ENCODE results near the gene ATP6V1C2.
A peak's percentile ranks its signal among the peaks of the same experiment; 100 is the strongest.

Gene ATP6V1C2

GRCh38 chr2:10721396-10722251 lies at the start of gene ATP6V1C2:
TSS of gene ATP6V1C2 (plus strand) at chr2:10721630. CDS start at chr2:10722850, 1,220 bp downstream.
- H3K4me3 ChIP-seq (ENCODE audit: low read depth, low read length), result peak within 1 kb of the TSS; percentile 46
- DNase-seq (ENCODE audit: low read depth), result peak; percentile 47
- TF ChIP-seq, protein P1, sequence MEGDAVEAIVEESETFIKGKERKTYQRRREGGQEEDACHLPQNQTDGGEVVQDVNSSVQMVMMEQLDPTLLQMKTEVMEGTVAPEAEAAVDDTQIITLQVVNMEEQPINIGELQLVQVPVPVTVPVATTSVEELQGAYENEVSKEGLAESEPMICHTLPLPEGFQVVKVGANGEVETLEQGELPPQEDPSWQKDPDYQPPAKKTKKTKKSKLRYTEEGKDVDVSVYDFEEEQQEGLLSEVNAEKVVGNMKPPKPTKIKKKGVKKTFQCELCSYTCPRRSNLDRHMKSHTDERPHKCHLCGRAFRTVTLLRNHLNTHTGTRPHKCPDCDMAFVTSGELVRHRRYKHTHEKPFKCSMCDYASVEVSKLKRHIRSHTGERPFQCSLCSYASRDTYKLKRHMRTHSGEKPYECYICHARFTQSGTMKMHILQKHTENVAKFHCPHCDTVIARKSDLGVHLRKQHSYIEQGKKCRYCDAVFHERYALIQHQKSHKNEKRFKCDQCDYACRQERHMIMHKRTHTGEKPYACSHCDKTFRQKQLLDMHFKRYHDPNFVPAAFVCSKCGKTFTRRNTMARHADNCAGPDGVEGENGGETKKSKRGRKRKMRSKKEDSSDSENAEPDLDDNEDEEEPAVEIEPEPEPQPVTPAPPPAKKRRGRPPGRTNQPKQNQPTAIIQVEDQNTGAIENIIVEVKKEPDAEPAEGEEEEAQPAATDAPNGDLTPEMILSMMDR (IDR thresholded peaks at IDR 0.05; ENCODE audit: insufficient read depth, low read depth, low read length, missing control alignments), result no peak

- TF ChIP-seq, protein P1 (IDR thresholded peaks at IDR 0.05; ENCODE audit: insufficient read depth, low read depth, low read length, missing control alignments), result no peak
- no peak overlapping the region for H3K4me3 ChIP-seq (ENCODE audit: low read depth, low read length)
- DNase-seq (ENCODE audit: low read depth), result no peak
Measured at GRCh38 chr2:10675131-10675530, 46.3 kb upstream of the ATP6V1C2 start.

- DNase-seq (ENCODE audit: low read depth), result no peak
- no peak overlapping the region for H3K4me3 ChIP-seq (ENCODE audit: low read depth, low read length)
- TF ChIP-seq, protein P1 (IDR thresholded peaks at IDR 0.05; ENCODE audit: insufficient read depth, low read depth, low read length, missing control alignments), result peak; percentile 10
Measured at GRCh38 chr2:10678225-10678624, 43.2 kb upstream of the ATP6V1C2 start.

GRCh38 chr2:10680214-10680613 lies 41.2 kb upstream of the ATP6V1C2 start:
- DNase-seq (ENCODE audit: low read depth), result no peak
- TF ChIP-seq, protein P1 (IDR thresholded peaks at IDR 0.05; ENCODE audit: insufficient read depth, low read depth, low read length, missing control alignments), result no peak
- H3K4me3 ChIP-seq (ENCODE audit: low read depth, low read length), result no peak overlapping the region

DNA sequence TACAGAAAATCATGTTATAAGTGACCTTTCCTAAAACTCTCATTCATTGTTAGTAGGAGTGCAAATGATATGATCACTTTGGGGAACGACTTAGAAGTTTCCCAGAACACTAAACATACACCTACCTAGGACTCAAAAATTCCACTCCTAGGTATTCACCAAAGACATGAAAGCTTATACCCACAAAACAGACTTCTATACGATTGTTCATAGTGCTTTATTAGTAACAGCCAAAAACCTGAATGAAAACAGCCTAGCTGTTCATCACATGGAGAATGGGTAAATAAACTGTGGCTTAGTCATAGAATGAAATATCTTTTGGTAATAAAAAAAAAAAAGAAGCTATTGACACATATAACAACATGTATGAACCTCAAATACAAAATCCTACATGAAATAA lies 40.5 kb upstream of the ATP6V1C2 start:
- DNase-seq (ENCODE audit: low read depth), result no peak
- H3K4me3 ChIP-seq (ENCODE audit: low read depth, low read length), result no peak overlapping the region
- TF ChIP-seq, protein P1 (IDR thresholded peaks at IDR 0.05; ENCODE audit: insufficient read depth, low read depth, low read length, missing control alignments), result no peak

DNA sequence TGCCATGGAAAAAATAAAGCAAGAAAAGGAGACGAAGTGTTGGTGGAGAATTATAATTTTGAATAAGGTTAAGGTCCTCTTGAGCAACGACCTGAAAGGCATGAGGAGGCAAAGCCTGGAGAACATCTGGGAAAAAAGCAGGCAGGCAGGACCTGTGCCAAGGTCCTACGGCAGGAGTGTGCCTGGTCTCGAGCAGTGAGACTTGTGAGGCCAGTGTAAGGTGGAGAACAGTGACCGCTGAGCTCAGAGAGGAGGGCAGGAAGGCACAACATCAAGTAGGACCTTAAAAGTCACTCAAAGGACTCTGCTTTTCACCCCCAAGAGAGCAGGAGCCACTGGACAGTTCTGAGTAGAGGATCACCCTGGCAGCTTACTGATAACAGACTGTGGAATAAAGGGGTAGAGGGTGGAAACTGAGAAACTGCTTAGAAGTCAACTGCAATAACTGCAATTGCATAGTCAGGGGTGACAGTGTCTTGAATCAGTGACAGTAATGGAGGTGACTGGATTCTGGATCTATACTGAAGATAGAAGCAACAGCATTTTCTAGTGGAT lies 35.2 kb upstream of the ATP6V1C2 start:
- TF ChIP-seq, protein P1 (IDR thresholded peaks at IDR 0.05; ENCODE audit: insufficient read depth, low read depth, low read length, missing control alignments), result no peak
- H3K4me3 ChIP-seq (ENCODE audit: low read depth, low read length), result no peak overlapping the region
- no peak for DNase-seq (ENCODE audit: low read depth)

Measured in GM12865 (cell line).